Measurements from ENCODE around the gene ZNF611.
A peak's percentile ranks its signal among the peaks of the same experiment; 100 is the strongest.
"Not testable (repeated sequence)": the region's sequence is repeated elsewhere in the genome, so short reads cannot be mapped to it uniquely, and the experiment has no call there.

Gene ZNF611

DNA sequence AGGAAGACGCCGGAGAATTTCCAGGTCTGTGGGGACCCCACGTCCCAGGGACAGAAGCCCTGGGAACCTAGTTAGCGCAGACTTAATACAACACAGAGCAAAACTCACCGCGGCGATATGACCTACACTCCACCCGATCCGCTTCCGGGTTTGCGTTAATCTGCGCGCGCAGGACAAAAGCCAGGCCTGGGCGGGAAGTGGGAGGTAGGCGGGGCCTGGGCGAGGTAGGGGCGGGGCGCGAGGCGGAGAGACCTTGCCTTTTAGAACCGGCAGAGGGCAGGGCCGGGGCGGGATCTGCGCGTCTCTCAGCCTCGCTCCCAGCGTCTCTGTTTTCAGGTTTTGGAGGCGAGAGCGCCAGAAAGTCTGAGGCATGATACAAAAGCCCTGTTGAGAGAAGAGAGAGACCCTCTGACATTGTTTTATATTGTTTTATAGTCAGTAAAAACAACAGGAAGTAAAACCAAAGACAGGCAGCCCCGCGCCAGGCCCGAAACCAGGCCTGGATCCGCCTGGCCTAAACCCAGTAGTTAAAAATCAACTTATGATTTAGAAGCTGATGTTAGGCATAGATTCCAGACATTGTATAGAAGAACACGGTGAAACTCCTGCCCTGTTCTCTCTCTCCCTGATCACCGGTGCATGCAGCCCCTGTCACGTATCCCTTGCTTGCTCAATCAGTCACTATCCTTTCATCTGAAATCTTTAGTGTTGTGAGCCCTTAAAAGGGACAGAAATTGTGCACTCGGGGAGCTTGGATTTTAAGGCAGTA lies at the start of gene ZNF611:
Gene ZNF611 (minus strand): TSS at position 152 of the 769 bp plus-strand sequence. CDS start 19,150 bp downstream, outside the sequence.
- peak; percentile 98 for DNase-seq (ENCODE audit: low spot score)
- in situ Hi-C loops (cut with MboI; ENCODE audit: low sequenced_read_pairs, unreplicated experiment), result no loop called here
- TF ChIP-seq, protein P1, sequence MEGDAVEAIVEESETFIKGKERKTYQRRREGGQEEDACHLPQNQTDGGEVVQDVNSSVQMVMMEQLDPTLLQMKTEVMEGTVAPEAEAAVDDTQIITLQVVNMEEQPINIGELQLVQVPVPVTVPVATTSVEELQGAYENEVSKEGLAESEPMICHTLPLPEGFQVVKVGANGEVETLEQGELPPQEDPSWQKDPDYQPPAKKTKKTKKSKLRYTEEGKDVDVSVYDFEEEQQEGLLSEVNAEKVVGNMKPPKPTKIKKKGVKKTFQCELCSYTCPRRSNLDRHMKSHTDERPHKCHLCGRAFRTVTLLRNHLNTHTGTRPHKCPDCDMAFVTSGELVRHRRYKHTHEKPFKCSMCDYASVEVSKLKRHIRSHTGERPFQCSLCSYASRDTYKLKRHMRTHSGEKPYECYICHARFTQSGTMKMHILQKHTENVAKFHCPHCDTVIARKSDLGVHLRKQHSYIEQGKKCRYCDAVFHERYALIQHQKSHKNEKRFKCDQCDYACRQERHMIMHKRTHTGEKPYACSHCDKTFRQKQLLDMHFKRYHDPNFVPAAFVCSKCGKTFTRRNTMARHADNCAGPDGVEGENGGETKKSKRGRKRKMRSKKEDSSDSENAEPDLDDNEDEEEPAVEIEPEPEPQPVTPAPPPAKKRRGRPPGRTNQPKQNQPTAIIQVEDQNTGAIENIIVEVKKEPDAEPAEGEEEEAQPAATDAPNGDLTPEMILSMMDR (IDR thresholded peaks at IDR 0.05; ENCODE audit: borderline replicate concordance, control extremely low read depth, extremely low read depth, insufficient read depth, missing control alignments), result peak; percentile 35

DNA sequence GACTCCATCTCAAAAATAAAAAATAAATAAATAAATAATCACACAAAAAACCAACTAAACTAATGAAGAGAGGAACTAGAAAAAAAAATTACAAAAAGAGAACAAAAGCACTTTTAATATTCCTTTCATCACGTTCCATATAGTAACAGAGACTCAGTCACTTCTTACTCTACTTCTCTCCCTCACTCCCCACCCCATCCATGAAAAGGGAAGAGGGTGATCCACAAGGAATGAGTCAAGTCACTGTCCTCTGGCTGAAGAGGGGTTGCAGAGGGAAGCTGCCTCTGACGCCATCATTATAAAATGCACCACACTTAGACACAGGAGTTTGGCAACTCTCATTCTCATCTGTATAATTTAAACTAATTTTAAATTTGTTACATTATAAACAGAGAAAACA lies 48.0 kb upstream of the ZNF611 start:
- in situ Hi-C loops (cut with MboI; ENCODE audit: low sequenced_read_pairs, unreplicated experiment); DNase-seq (ENCODE audit: low spot score): not testable (repeated sequence)

DNA sequence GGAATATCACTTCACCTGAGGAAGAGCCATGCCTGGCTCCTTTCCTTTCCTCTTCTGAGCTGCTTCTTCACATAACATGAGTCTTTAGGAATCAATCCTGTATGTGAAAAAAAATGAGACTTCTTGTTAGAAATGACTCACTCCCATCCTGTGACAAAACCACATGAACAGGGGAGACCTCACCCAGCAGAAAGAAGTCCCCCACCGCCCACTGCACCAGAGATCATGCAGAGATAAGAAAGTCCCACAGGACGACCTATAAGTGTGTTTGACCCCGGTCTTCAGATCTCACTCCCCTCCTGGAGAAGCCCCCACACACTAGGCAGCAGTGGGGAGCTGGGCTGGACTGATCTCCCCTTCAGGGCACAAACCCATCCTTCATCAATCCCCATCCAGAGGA lies 44.0 kb upstream of the ZNF611 start:
- TF ChIP-seq, protein P1 (IDR thresholded peaks at IDR 0.05; ENCODE audit: borderline replicate concordance, control extremely low read depth, extremely low read depth, insufficient read depth, missing control alignments), result no peak
- in situ Hi-C loops (cut with MboI; ENCODE audit: low sequenced_read_pairs, unreplicated experiment), result no loop called here
- peak; percentile 18 for DNase-seq (ENCODE audit: low spot score)

DNA sequence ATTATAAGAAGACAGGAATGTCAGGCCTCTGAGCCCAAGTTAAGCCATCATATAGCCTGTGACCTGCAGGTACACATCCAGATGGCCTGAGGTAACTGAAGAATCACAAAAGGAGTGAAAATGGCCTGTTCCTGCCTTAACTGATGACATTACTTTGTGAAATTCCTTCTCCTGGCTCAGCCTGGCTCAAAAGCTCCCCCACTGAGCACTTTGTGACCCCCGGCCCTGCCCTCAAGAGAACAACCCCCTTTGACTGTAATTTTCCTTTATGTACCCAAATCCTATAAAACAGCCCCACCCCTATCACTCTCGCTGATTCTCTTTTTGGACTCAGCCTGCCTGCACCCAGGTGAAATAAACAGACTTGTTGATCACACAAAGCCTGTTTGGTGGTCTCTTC lies 21.6 kb upstream of the ZNF611 start:
- in situ Hi-C loops (cut with MboI; ENCODE audit: low sequenced_read_pairs, unreplicated experiment); DNase-seq (ENCODE audit: low spot score): not testable (repeated sequence)

DNA sequence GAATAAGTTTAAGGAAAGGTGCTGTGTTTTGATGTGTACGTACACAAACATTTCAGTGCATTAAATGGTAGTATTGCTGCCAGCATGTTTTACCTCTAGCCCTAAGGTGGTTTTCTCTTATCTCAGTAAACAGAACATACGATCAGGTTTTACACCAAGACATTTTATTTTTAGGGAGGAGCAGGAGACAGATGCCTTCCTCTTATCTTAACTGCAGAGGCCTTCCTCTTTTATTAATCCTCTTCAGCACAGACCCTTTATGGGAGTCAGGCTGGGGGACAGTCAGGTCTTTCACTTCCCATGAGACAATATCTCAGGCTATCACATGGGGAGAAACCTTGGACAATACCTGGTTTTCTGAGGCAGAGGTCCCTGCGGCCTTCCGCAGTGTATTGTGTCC lies 14.9 kb upstream of the ZNF611 start:
- in situ Hi-C loops (cut with MboI; ENCODE audit: low sequenced_read_pairs, unreplicated experiment), result no loop called here
- no peak for DNase-seq (ENCODE audit: low spot score)
- TF ChIP-seq, protein P1 (IDR thresholded peaks at IDR 0.05; ENCODE audit: borderline replicate concordance, control extremely low read depth, extremely low read depth, insufficient read depth, missing control alignments), result no peak

DNA sequence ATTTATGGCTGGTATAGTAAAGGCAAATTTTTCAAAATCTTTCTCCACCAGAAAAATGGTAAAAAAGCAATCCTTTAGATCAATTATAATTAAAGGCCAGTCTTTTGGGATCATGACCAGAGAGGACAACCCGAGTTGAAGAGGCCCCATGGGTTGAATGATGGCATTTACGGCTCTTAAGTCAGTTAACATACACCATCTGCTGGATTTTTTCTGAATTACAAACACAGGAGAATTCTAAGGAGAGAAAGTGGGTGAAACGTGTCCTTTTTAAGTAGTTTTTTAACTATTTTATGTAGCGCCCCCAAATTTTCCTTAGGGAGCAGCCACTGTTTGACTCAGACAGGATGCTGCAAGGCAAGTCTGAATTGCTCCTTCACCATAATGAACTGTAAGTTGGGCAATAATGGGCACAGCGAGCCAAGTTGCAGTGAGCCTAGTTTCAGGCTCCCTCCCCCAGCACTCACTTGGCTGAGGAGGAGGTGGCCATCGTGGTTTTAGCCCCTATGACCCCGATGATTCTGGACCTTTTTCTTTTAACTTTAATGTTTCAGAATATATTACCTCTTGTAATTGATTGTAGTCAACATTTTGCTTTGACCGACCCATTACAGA lies 13.6 kb upstream of the ZNF611 start:
- no peak for DNase-seq (ENCODE audit: low spot score)
- in situ Hi-C loops (cut with MboI; ENCODE audit: low sequenced_read_pairs, unreplicated experiment), result no loop called here
- TF ChIP-seq, protein P1 (IDR thresholded peaks at IDR 0.05; ENCODE audit: borderline replicate concordance, control extremely low read depth, extremely low read depth, insufficient read depth, missing control alignments), result no peak

DNA sequence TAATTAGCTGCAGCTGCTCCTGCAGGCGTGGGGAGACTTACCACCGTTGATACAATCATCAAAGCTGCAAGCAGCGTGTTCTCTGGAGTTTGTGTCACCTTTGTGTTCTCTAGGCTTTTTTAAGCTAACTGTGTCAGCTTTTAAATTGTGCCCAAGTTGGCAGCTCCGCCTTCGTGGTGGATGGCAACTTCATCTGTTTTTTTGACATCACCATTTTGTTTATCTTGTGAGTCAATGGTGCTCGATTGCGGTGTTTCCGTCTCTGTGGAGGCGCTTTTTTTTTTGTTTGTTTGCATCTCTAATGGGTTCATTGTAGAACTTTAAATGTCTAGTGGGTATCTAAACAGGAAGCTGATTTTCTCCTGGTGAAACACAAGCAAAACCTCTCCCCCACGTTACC lies 11.1 kb upstream of the ZNF611 start:
- in situ Hi-C loops (cut with MboI; ENCODE audit: low sequenced_read_pairs, unreplicated experiment); DNase-seq (ENCODE audit: low spot score): not testable (repeated sequence)

DNA sequence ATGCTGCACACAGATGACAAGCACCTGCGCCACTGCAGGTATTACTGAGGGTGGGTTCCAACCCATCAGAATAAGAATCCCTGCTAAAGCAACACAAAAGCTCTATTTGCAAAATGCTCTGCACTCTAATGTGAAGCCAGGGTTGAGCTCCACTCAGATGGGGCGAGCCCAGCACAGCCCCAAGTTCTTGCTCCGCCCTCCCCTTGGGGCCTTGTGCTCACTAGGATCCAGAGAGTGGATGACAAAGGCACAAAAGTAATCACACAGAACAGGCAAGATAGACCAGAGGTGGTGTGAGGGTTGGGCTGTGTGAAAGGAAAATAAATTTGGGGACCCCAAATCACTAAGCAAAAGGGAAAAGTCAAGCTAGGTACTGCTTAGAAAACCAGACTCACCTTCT lies 8.2 kb upstream of the ZNF611 start:
- DNase-seq (ENCODE audit: low spot score), result no peak

More for the DNA sequence above, 8.2 kb upstream of the ZNF611 start:
- TF ChIP-seq, protein P1 (IDR thresholded peaks at IDR 0.05; ENCODE audit: borderline replicate concordance, control extremely low read depth, extremely low read depth, insufficient read depth, missing control alignments), result no peak
- in situ Hi-C loops (cut with MboI; ENCODE audit: low sequenced_read_pairs, unreplicated experiment), result no loop called here
